ENCODE measurements around the gene NOL9. TPM values are rescaled to one million over a fixed set of nuclear protein-coding genes. Genes with fewer than 3 reads are reported as not detected.

Gene NOL9
- total RNA-seq, 1 donor from 2014 or later, result 14.2 TPM

DNA sequence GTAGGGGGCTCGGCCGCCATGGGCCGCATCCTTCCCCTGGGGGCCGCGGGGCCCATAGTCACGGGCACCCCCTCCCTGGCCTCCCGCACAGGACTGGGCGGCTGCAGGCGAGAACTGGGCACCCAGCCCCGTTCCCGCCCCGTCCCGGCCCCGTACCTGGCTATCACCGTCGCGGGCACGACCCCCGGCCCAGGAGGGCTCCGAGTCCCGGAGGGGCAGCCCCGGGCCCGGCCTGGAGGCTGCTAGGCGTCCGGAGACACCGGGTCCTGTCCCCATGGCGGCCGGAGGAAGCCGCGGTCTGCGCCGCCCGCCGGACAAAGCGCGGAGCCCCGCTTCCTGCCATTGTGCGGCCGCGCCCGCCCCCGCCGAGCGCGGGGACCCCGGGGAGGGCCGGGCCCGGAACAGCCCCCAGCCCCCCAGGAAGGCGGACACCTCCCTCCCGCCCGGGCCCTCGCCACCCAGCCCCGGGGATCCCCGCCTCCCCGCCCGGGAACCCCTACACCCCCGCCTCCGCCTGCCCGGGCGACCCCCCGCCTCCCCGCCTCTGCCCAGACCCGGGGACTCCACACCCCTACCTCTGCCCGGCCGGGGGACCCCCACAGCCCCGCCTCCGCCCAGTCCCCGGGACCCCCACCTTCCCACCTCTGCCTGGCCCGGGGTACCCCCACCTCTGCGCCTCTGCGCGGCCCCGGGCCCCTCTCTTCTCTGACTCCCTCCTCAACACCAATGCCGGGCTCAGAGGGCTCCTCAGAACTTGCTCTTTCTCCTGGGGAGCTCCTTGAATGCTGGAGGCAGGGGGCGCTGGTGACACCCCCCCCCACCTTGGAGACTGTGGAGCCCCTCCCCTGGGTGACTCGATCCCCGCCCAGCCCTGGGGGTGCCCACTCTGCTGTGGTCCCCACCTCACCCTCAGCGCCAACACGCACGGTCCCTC is 68.9 kb downstream of the NOL9 start:
- Histone ChIP-seq H3K4me3 (ENCODE audit: low read depth, low read length) (peak overlapping the region; percentile 58), H3K36me3 (ENCODE audit: control insufficient read depth, insufficient read depth, low read length) (peaks cover 17% of the 10 kb centered on the region), H3K27me3 (ENCODE audit: control insufficient read depth, insufficient read depth, low read length) (no peaks in the 10 kb centered on the region)
- TF ChIP-seq, protein P1, sequence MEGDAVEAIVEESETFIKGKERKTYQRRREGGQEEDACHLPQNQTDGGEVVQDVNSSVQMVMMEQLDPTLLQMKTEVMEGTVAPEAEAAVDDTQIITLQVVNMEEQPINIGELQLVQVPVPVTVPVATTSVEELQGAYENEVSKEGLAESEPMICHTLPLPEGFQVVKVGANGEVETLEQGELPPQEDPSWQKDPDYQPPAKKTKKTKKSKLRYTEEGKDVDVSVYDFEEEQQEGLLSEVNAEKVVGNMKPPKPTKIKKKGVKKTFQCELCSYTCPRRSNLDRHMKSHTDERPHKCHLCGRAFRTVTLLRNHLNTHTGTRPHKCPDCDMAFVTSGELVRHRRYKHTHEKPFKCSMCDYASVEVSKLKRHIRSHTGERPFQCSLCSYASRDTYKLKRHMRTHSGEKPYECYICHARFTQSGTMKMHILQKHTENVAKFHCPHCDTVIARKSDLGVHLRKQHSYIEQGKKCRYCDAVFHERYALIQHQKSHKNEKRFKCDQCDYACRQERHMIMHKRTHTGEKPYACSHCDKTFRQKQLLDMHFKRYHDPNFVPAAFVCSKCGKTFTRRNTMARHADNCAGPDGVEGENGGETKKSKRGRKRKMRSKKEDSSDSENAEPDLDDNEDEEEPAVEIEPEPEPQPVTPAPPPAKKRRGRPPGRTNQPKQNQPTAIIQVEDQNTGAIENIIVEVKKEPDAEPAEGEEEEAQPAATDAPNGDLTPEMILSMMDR (IDR thresholded peaks at IDR 0.05; ENCODE audit: insufficient read depth, low read length, severe bottlenecking), result no peak
- no peak for DNase-seq (ENCODE audit: low read depth)
- no peak for FAIRE-seq

DNA sequence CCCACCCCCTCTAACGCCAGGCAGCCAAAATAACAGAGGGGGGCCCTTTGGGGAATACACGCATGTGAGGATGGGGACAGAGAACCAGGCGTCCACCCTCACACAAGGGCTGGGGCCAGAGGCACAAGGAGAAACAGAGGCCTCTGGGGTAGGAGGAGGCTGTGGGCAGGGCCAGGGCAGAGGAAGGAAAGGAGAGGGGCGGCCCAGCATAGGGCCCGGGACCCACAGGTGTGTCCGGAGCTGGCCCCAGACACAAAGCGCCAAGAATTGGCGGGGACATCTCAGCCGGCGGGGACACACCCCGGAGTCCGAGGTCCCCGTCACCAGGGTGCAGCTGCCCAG is 69.5 kb downstream of the NOL9 start:
- DNase-seq (ENCODE audit: low read depth), result no peak
- Histone ChIP-seq H3K4me3 (ENCODE audit: low read depth, low read length) (peak overlapping the region; percentile 58), H3K36me3 (ENCODE audit: control insufficient read depth, insufficient read depth, low read length) (peaks cover 17% of the 10 kb centered on the region), H3K27me3 (ENCODE audit: control insufficient read depth, insufficient read depth, low read length) (no peaks in the 10 kb centered on the region)
- TF ChIP-seq, protein P1 (IDR thresholded peaks at IDR 0.05; ENCODE audit: insufficient read depth, low read length, severe bottlenecking), result no peak
- FAIRE-seq, result no peak

GRCh38 chr1:6483761-6484117 is 70.6 kb downstream of the NOL9 start:
- FAIRE-seq (no peak), DNase-seq (ENCODE audit: low read depth) (no peak)
- Histone ChIP-seq H3K4me3 (ENCODE audit: low read depth, low read length) (no peak overlapping the region), H3K36me3 (ENCODE audit: control insufficient read depth, insufficient read depth, low read length) (peaks cover 17% of the 10 kb centered on the region), H3K27me3 (ENCODE audit: control insufficient read depth, insufficient read depth, low read length) (no peaks in the 10 kb centered on the region)
- TF ChIP-seq, protein P1 (IDR thresholded peaks at IDR 0.05; ENCODE audit: insufficient read depth, low read length, severe bottlenecking), result no peak

DNA sequence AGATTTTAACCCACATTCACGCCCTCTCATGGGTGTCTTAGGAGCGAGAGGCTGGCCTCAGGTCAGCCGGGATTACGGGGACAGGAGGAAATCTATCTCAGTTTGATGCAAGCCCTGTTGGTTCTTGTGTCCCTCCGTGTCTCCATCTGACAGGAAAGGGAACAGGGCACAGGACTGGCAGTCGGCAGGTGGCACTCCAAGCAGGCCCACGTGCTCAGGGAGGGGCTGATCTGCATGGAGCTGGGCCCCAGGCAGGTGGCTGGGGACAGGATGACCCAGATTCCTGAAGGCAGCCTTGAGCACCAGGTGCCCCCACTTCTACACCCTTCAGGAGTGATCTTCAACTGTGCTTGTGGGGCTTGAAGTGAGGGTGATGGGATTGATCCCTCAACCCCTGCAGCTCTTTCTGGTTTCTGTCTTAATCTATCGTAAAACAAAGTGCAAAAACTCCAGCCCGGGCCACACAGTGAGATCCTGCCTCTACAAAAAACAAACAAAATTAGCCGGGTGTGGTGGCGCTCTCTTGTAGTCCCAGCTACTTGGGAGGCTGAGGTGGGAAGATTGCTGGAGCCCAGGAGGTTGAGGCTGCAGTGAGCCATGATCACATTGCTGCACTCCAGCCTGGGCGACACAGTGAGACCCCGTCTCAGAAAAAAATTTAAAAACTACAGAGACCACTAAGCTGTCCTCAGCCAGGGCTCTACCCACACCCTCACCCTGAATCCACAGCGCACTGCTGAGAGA is 71.1 kb downstream of the NOL9 start:
- DNase-seq (ENCODE audit: low read depth), result no peak
- TF ChIP-seq, protein P1 (IDR thresholded peaks at IDR 0.05; ENCODE audit: insufficient read depth, low read length, severe bottlenecking), result peak; percentile 36
- no peak for FAIRE-seq
- H3K36me3 ChIP-seq (ENCODE audit: control insufficient read depth, insufficient read depth, low read length), result peaks cover 16% of the 10 kb centered on the region
- H3K4me3 ChIP-seq (ENCODE audit: low read depth, low read length), result no peak overlapping the region
- no peaks in the 10 kb centered on the region for H3K27me3 ChIP-seq (ENCODE audit: control insufficient read depth, insufficient read depth, low read length)

DNA sequence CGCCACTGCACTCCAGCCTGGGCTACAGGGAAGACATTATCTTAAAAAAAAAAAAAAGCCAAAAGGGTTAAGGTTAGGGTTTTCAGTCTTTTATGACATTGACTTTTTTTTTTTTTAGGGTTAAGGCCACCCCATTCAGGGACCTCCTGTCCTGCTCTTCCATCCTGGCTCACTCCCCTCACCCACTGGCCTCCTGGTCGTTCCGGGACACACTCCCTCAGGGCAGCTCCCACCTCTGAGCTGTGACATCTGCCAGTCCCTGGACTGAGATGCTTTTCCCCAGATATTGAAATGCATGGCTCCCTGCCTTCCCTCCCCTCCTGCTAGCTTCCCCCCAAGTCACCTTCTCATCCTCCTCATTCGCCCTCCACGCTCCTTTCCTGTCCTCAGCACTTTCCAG is 72.5 kb downstream of the NOL9 start:
- H3K4me3 ChIP-seq (ENCODE audit: low read depth, low read length), result no peak overlapping the region
- FAIRE-seq (no peak), DNase-seq (ENCODE audit: low read depth) (no peak)
- TF ChIP-seq, protein P1 (IDR thresholded peaks at IDR 0.05; ENCODE audit: insufficient read depth, low read length, severe bottlenecking), result no peak
- no peaks in the 10 kb centered on the region for H3K27me3 ChIP-seq (ENCODE audit: control insufficient read depth, insufficient read depth, low read length)
- H3K36me3 ChIP-seq (ENCODE audit: control insufficient read depth, insufficient read depth, low read length), result peaks cover 12% of the 10 kb centered on the region

Data from bronchial epithelial cell (primary cell).